ENCODE data around the gene CD9. TPM values are rescaled to one million over a fixed set of nuclear protein-coding genes. Genes with fewer than 3 reads are reported as not detected.
A peak's percentile ranks its signal among the peaks of the same experiment; 100 is the strongest.

Gene CD9
- total RNA-seq, 5 donors from 2014 or later (not counting 1 experiment from before 2014, with no cell fraction given), result 2.6 to 5.7 (median 3.3) TPM

- no peaks in the 10 kb centered on the region for H3K9me3 Mint-ChIP-seq
- no peak for DNase-seq
- H3K27ac Mint-ChIP-seq, result no peak overlapping the region
- no peak overlapping the region for H3K4me3 ChIP-seq (ENCODE audit: control insufficient read depth in 1 of 2, extremely low read depth in 1 of 2, low read length in 1 of 2)
- CTCF ChIA-PET, result interaction anchor here (1.1 to 2.1 kb wide), 4 partner anchors 83 to 292 kb away, joined by 3 to 22 read pairs (median 4); no protein-coding TSS in a partner anchor
- peaks cover 0 to 8% (median 6%) of the 10 kb centered on the region in 3 donors for H3K4me1 Mint-ChIP-seq
- WGBS (ENCODE audit: insufficient coverage), result 73% methylated on average over 2 of the region's 2 CpGs
- H3K27me3 Mint-ChIP-seq, result peaks cover 7 to 36% of the 10 kb centered on the region in 2 donors
- H3K36me3 ChIP-seq (ENCODE audit: control insufficient read depth in 2 of 2, extremely low read depth in 1 of 2, insufficient read depth in 1 of 2, low read length in 1 of 2), result no peaks in the 10 kb centered on the region
- ATAC-seq (replicated peaks in 1 of 4), result no peak
- no peaks in the 10 kb centered on the region for H3K9me3 ChIP-seq
- H3K27ac ChIP-seq (ENCODE audit: low read length), result no peak overlapping the region
- peaks cover 0 to 53% of the 10 kb centered on the region in 2 experiments for H3K27me3 ChIP-seq (replicated peaks in 1 of 2; ENCODE audit: control insufficient read depth in 2 of 2, extremely low read depth in 1 of 2, insufficient read depth in 2 of 2, low read length in 1 of 2)
- no peak overlapping the region for H3K4me3 Mint-ChIP-seq
- H3K4me1 ChIP-seq (ENCODE audit: control insufficient read depth in 1 of 2, extremely low read depth in 1 of 2, insufficient read depth in 2 of 2, low read length in 2 of 2), result peaks cover 0 to 14% of the 10 kb centered on the region in 2 experiments
- H3K36me3 Mint-ChIP-seq, result no peaks in the 10 kb centered on the region
- POLR2A ChIA-PET, result interaction anchor here in 1 of 2 donors (0.5 kb wide), 1 partner anchor 209 kb away, joined by 4 read pairs; no protein-coding TSS in a partner anchor
Measured at GRCh38 chr12:6280053-6280469, 79.9 kb downstream of the CD9 start.

GRCh38 chr12:6280672-6281071 is 80.5 kb downstream of the CD9 start:
- Histone ChIP-seq H3K36me3 (ENCODE audit: control insufficient read depth in 2 of 2, extremely low read depth in 1 of 2, insufficient read depth in 1 of 2, low read length in 1 of 2) (no peaks in the 10 kb centered on the region), H3K27me3 (replicated peaks in 1 of 2; ENCODE audit: control insufficient read depth in 2 of 2, extremely low read depth in 1 of 2, insufficient read depth in 2 of 2, low read length in 1 of 2) (peaks cover 0 to 50% of the 10 kb centered on the region in 2 experiments), H3K27ac (ENCODE audit: low read length) (no peak overlapping the region), H3K9me3 (no peaks in the 10 kb centered on the region), H3K4me1 (ENCODE audit: control insufficient read depth in 1 of 2, extremely low read depth in 1 of 2, insufficient read depth in 2 of 2, low read length in 2 of 2) (peaks cover 0 to 15% of the 10 kb centered on the region in 2 experiments), H3K4me3 (ENCODE audit: control insufficient read depth in 1 of 2, extremely low read depth in 1 of 2, low read length in 1 of 2) (no peak overlapping the region)
- CTCF ChIA-PET, result no interaction called here
- POLR2A ChIA-PET, result no interaction called here
- 78% methylated on average over 10 of the region's 11 CpGs for WGBS (ENCODE audit: insufficient coverage)
- H3K36me3 Mint-ChIP-seq, result no peaks in the 10 kb centered on the region
- no peak overlapping the region for H3K4me3 Mint-ChIP-seq
- no peak for ATAC-seq (replicated peaks in 1 of 4)
- H3K27me3 Mint-ChIP-seq, result peaks cover 6 to 31% of the 10 kb centered on the region in 2 donors
- DNase-seq, result no peak
- no peak overlapping the region for H3K27ac Mint-ChIP-seq
- H3K4me1 Mint-ChIP-seq, result peaks cover 0 to 10% (median 8%) of the 10 kb centered on the region in 3 donors
- H3K9me3 Mint-ChIP-seq, result no peaks in the 10 kb centered on the region

GRCh38 chr12:6281081-6281809 is 81.0 kb downstream of the CD9 start:
- DNase-seq, result no peak
- Mint-ChIP-seq H3K27me3 (peaks cover 6 to 28% of the 10 kb centered on the region in 2 donors), H3K36me3 (no peaks in the 10 kb centered on the region), H3K9me3 (no peaks in the 10 kb centered on the region), H3K4me1 (peaks cover 0 to 10% (median 8%) of the 10 kb centered on the region in 3 donors), H3K4me3 (no peak overlapping the region), H3K27ac (no peak overlapping the region)
- ATAC-seq (replicated peaks in 1 of 4), result no peak
- WGBS (ENCODE audit: insufficient coverage), result 75% methylated on average over 10 of the region's 13 CpGs
- Histone ChIP-seq H3K36me3 (ENCODE audit: control insufficient read depth in 2 of 2, extremely low read depth in 1 of 2, insufficient read depth in 1 of 2, low read length in 1 of 2) (no peaks in the 10 kb centered on the region), H3K4me3 (ENCODE audit: control insufficient read depth in 1 of 2, extremely low read depth in 1 of 2, low read length in 1 of 2) (no peak overlapping the region), H3K27ac (ENCODE audit: low read length) (no peak overlapping the region), H3K27me3 (replicated peaks in 1 of 2; ENCODE audit: control insufficient read depth in 2 of 2, extremely low read depth in 1 of 2, insufficient read depth in 2 of 2, low read length in 1 of 2) (peaks cover 0 to 46% of the 10 kb centered on the region in 2 experiments), H3K4me1 (ENCODE audit: control insufficient read depth in 1 of 2, extremely low read depth in 1 of 2, insufficient read depth in 2 of 2, low read length in 2 of 2) (peaks cover 0 to 15% of the 10 kb centered on the region in 2 experiments), H3K9me3 (no peaks in the 10 kb centered on the region)
- ChIA-PET CTCF (interaction anchor here in 1 of 2 donors (4.0 kb wide), 1 partner anchor 85 kb away, joined by 23 read pairs; no protein-coding TSS in a partner anchor), POLR2A (no interaction called here)

GRCh38 chr12:6282453-6282840 is 82.2 kb downstream of the CD9 start:
- no peaks in the 10 kb centered on the region for H3K36me3 Mint-ChIP-seq
- H3K4me1 ChIP-seq (ENCODE audit: control insufficient read depth in 1 of 2, extremely low read depth in 1 of 2, insufficient read depth in 2 of 2, low read length in 2 of 2), result peaks cover 0 to 15% of the 10 kb centered on the region in 2 experiments
- H3K27ac Mint-ChIP-seq, result no peak overlapping the region
- 88% methylated on average over 3 of the region's 4 CpGs for WGBS (ENCODE audit: insufficient coverage)
- no peak overlapping the region for H3K4me3 Mint-ChIP-seq
- ATAC-seq (replicated peaks in 1 of 4), result no peak
- no peak overlapping the region for H3K4me3 ChIP-seq (ENCODE audit: control insufficient read depth in 1 of 2, extremely low read depth in 1 of 2, low read length in 1 of 2)
- ChIA-PET CTCF (interaction anchor here (0.6 to 4.0 kb wide), 5 partner anchors 86 to 797 kb away, joined by 3 to 23 read pairs (median 5); no protein-coding TSS in a partner anchor), POLR2A (no interaction called here)
- DNase-seq, result no peak
- H3K27ac ChIP-seq (ENCODE audit: low read length), result no peak overlapping the region
- H3K27me3 ChIP-seq (replicated peaks in 1 of 2; ENCODE audit: control insufficient read depth in 2 of 2, extremely low read depth in 1 of 2, insufficient read depth in 2 of 2, low read length in 1 of 2), result peaks cover 0 to 46% of the 10 kb centered on the region in 2 experiments
- no peaks in the 10 kb centered on the region for H3K9me3 ChIP-seq
- peaks cover 0 to 10% (median 8%) of the 10 kb centered on the region in 3 donors for H3K4me1 Mint-ChIP-seq
- peaks cover 6 to 22% of the 10 kb centered on the region in 2 donors for H3K27me3 Mint-ChIP-seq
- H3K9me3 Mint-ChIP-seq, result no peaks in the 10 kb centered on the region
- no peaks in the 10 kb centered on the region for H3K36me3 ChIP-seq (ENCODE audit: control insufficient read depth in 2 of 2, extremely low read depth in 1 of 2, insufficient read depth in 1 of 2, low read length in 1 of 2)

- Mint-ChIP-seq H3K4me3 (no peak overlapping the region), H3K27me3 (peaks cover 6 to 21% of the 10 kb centered on the region in 2 donors), H3K27ac (no peak overlapping the region), H3K4me1 (peaks cover 0 to 4% (median 4%) of the 10 kb centered on the region in 3 donors), H3K9me3 (no peaks in the 10 kb centered on the region), H3K36me3 (no peaks in the 10 kb centered on the region)
- CTCF ChIA-PET, result interaction anchor here (0.6 to 4.6 kb wide), 13 partner anchors 11 to 1676 kb away, joined by 3 to 34 read pairs (median 7); no protein-coding TSS in a partner anchor
- POLR2A ChIA-PET, result no interaction called here
- 72% methylated on average over 11 of the region's 12 CpGs for WGBS (ENCODE audit: insufficient coverage)
- peaks cover 0 to 35% of the 10 kb centered on the region in 2 experiments for H3K27me3 ChIP-seq (replicated peaks in 1 of 2; ENCODE audit: control insufficient read depth in 2 of 2, extremely low read depth in 1 of 2, insufficient read depth in 2 of 2, low read length in 1 of 2)
- ATAC-seq (replicated peaks in 1 of 4), result no peak
- H3K9me3 ChIP-seq, result no peaks in the 10 kb centered on the region
- peaks cover 0 to 4% of the 10 kb centered on the region in 2 experiments for H3K4me1 ChIP-seq (ENCODE audit: control insufficient read depth in 1 of 2, extremely low read depth in 1 of 2, insufficient read depth in 2 of 2, low read length in 2 of 2)
- H3K36me3 ChIP-seq (ENCODE audit: control insufficient read depth in 2 of 2, extremely low read depth in 1 of 2, insufficient read depth in 1 of 2, low read length in 1 of 2), result no peaks in the 10 kb centered on the region
- no peak overlapping the region for H3K27ac ChIP-seq (ENCODE audit: low read length)
- no peak for DNase-seq
- no peak overlapping the region for H3K4me3 ChIP-seq (ENCODE audit: control insufficient read depth in 1 of 2, extremely low read depth in 1 of 2, low read length in 1 of 2)
Measured at GRCh38 chr12:6284273-6284672, 84.1 kb downstream of the CD9 start.

- DNase-seq, result peak in 33 of 35 experiments; percentile 17 to 84 (median 45)
- H3K9me3 ChIP-seq, result no peaks in the 10 kb centered on the region
- Mint-ChIP-seq H3K36me3 (no peaks in the 10 kb centered on the region), H3K4me3 (no peak overlapping the region), H3K9me3 (no peaks in the 10 kb centered on the region), H3K4me1 (peaks cover 0 to 4% (median 4%) of the 10 kb centered on the region in 3 donors), H3K27me3 (peaks cover 6 to 14% of the 10 kb centered on the region in 2 donors), H3K27ac (no peak overlapping the region)
- H3K36me3 ChIP-seq (ENCODE audit: control insufficient read depth in 2 of 2, extremely low read depth in 1 of 2, insufficient read depth in 1 of 2, low read length in 1 of 2), result no peaks in the 10 kb centered on the region
- peak; percentile 73 to 86 (median 80) for ATAC-seq (replicated peaks in 1 of 4)
- no peak overlapping the region for H3K4me3 ChIP-seq (ENCODE audit: control insufficient read depth in 1 of 2, extremely low read depth in 1 of 2, low read length in 1 of 2)
- 2% methylated on average over 6 of the region's 8 CpGs for WGBS (ENCODE audit: insufficient coverage)
- peaks cover 0 to 27% of the 10 kb centered on the region in 2 experiments for H3K27me3 ChIP-seq (replicated peaks in 1 of 2; ENCODE audit: control insufficient read depth in 2 of 2, extremely low read depth in 1 of 2, insufficient read depth in 2 of 2, low read length in 1 of 2)
- peaks cover 0 to 4% of the 10 kb centered on the region in 2 experiments for H3K4me1 ChIP-seq (ENCODE audit: control insufficient read depth in 1 of 2, extremely low read depth in 1 of 2, insufficient read depth in 2 of 2, low read length in 2 of 2)
- CTCF ChIA-PET, result interaction anchor here (0.6 to 4.6 kb wide), 9 partner anchors 11 to 954 kb away, joined by 3 to 34 read pairs (median 4); no protein-coding TSS in a partner anchor
- no peak overlapping the region for H3K27ac ChIP-seq (ENCODE audit: low read length)
- POLR2A ChIA-PET, result no interaction called here
Measured at GRCh38 chr12:6285063-6285477, 84.9 kb downstream of the CD9 start.

Measured in T-cell (primary cell).